ENCODE measurements around the gene LBR. TPM values are rescaled to one million over a fixed set of nuclear protein-coding genes. Genes with fewer than 3 reads are reported as not detected.
"Not testable (repeated sequence)": the region's sequence is repeated elsewhere in the genome, so short reads cannot be mapped to it uniquely, and the experiment has no call there.

LBR gene
- total RNA-seq, 1 donor from 2014 or later = 55.5 TPM

- no peak for DNase-seq (ENCODE audit: low spot score)
Measured at GRCh38 chr1:225422795-225423517, 4.9 kb downstream of the LBR start.

GRCh38 chr1:225422031-225422605 is 5.7 kb downstream of the LBR start:
- no peak for DNase-seq (ENCODE audit: low spot score)

- DNase-seq (ENCODE audit: low spot score) = no peak
Measured at GRCh38 chr1:225418598-225418997, 9.2 kb downstream of the LBR start.

GRCh38 chr1:225418059-225418458 is 9.8 kb downstream of the LBR start:
- DNase-seq (ENCODE audit: low spot score) = no peak

GRCh38 chr1:225415967-225416745 is 11.7 kb downstream of the LBR start:
- DNase-seq (ENCODE audit: low spot score) = no peak

- no peak for DNase-seq (ENCODE audit: low spot score)
Measured at GRCh38 chr1:225415307-225415706, 12.5 kb downstream of the LBR start.

- DNase-seq (ENCODE audit: low spot score) = no peak
Measured at GRCh38 chr1:225413708-225414375, 14.0 kb downstream of the LBR start.

- peak; percentile 27 for DNase-seq (ENCODE audit: low spot score)
Measured at GRCh38 chr1:225412803-225413351, 15.0 kb downstream of the LBR start.

- DNase-seq (ENCODE audit: low spot score) = no peak
Measured at GRCh38 chr1:225412321-225412720, 15.5 kb downstream of the LBR start.

- DNase-seq (ENCODE audit: low spot score) = no peak
Measured at GRCh38 chr1:225410036-225410435, 17.8 kb downstream of the LBR start.

- DNase-seq (ENCODE audit: low spot score) = no peak
Measured at GRCh38 chr1:225409051-225409450, 18.8 kb downstream of the LBR start.

GRCh38 chr1:225408249-225408648 is 19.6 kb downstream of the LBR start:
- DNase-seq (ENCODE audit: low spot score) = no peak

- DNase-seq (ENCODE audit: low spot score) = no peak
Measured at GRCh38 chr1:225407755-225408154, 20.1 kb downstream of the LBR start.

- DNase-seq (ENCODE audit: low spot score) = no peak
Measured at GRCh38 chr1:225406976-225407725, 20.7 kb downstream of the LBR start.

GRCh38 chr1:225400968-225401367 is 26.9 kb downstream of the LBR start:
- DNase-seq (ENCODE audit: low spot score) = no peak

- DNase-seq (ENCODE audit: low spot score) = no peak
Measured at GRCh38 chr1:225396357-225396756, 31.5 kb downstream of the LBR start.

- DNase-seq (ENCODE audit: low spot score) = no peak
Measured at GRCh38 chr1:225389843-225390242, 38.0 kb downstream of the LBR start.

GRCh38 chr1:225388372-225388771 is 39.5 kb downstream of the LBR start:
- no peak for DNase-seq (ENCODE audit: low spot score)

GRCh38 chr1:225386860-225387259 is 41.0 kb downstream of the LBR start:
- not testable (repeated sequence) for DNase-seq (ENCODE audit: low spot score)

GRCh38 chr1:225380691-225381090 is 47.1 kb downstream of the LBR start:
- DNase-seq (ENCODE audit: low spot score) = no peak

GRCh38 chr1:225378880-225379279 is 49.0 kb downstream of the LBR start:
- DNase-seq (ENCODE audit: low spot score) = no peak

Measured in mucosa of gallbladder (tissue), 1 donor.